ENCODE results near the gene PRKCE.

GRCh38 chr2:45937990-45938389, 286.5 kb downstream of the PRKCE start:
- TF ChIP-seq CTCF (conservative IDR thresholded peaks at IDR 0.05 in 1 of 2, IDR thresholded peaks at IDR 0.05 in 1 of 2; ENCODE audit: extremely low read depth in 1 of 2, insufficient read depth in 1 of 2, low read depth in 1 of 2, low read length in 2 of 2) (no peak), EZH2 (IDR thresholded peaks at IDR 0.05; ENCODE audit: borderline replicate concordance, low read length) (no peak)

Data from mammary epithelial cell (primary cell).